Measurements from ENCODE around the gene GPR15LG. TPM values are rescaled to one million over a fixed set of nuclear protein-coding genes. Genes with fewer than 3 reads are reported as not detected.
A peak's percentile ranks its signal among the peaks of the same experiment; 100 is the strongest.

GPR15LG gene
- total and polyA plus RNA-seq, 10 of the 15 experiments (the other 5 are each of a cell fraction or from before 2014, with no cell fraction given) = 1.1 to 12.2 (median 1.4) TPM

GRCh38 chr10:84190621-84191020, 17.0 kb downstream of the GPR15LG start (continued):
- TF ChIP-seq ZNF687 (IDR thresholded peaks at IDR 0.05) (no peak), SPI1 (IDR thresholded peaks at IDR 0.05; ENCODE audit: borderline replicate concordance, insufficient read depth, low read depth, low read length) (no peak), EGR1 (IDR thresholded peaks at IDR 0.05; ENCODE audit: borderline replicate concordance in 1 of 2, low read depth in 2 of 2, low read length in 2 of 2) (no peak), ASH2L (IDR thresholded peaks at IDR 0.05; ENCODE audit: borderline replicate concordance, low read depth) (no peak), NFYA (IDR thresholded peaks at IDR 0.05; ENCODE audit: borderline replicate concordance, low read depth, low read length) (no peak), CHD2 (IDR thresholded peaks at IDR 0.05; ENCODE audit: borderline replicate concordance, low read depth, low read length) (no peak), ZNF384 (IDR thresholded peaks at IDR 0.05; ENCODE audit: borderline replicate concordance, low read depth, low read length) (no peak)

GRCh38 chr10:84191106-84191505, 17.5 kb downstream of the GPR15LG start:
- Histone ChIP-seq H3K9me3 (replicated peaks; ENCODE audit: control insufficient read depth, insufficient read depth, low read length) (no peaks in the 10 kb centered on the region), H3K27me3 (replicated peaks in 1 of 2; ENCODE audit: control insufficient read depth in 2 of 2, insufficient read depth in 2 of 2, low read length in 1 of 2) (peaks cover 18 to 29% of the 10 kb centered on the region in 2 experiments), H3K79me2 (ENCODE audit: control insufficient read depth, insufficient read depth, low read length) (no peaks in the 10 kb centered on the region), H3K4me2 (ENCODE audit: control insufficient read depth, insufficient read depth) (no peak overlapping the region), H4K20me1 (ENCODE audit: control insufficient read depth, insufficient read depth) (peaks cover 2% of the 10 kb centered on the region), H2AFZ (ENCODE audit: control insufficient read depth, low read depth, low read length) (no peak overlapping the region), H3K36me3 (ENCODE audit: control insufficient read depth in 2 of 2, insufficient read depth in 2 of 2, low read length in 1 of 2) (no peaks in the 10 kb centered on the region), H3K27ac (ENCODE audit: control insufficient read depth, insufficient read depth) (no peak overlapping the region), H3K4me3 (no peak overlapping the region), H3K9ac (ENCODE audit: control insufficient read depth, insufficient read depth, low read length) (no peak overlapping the region), H3K4me1 (ENCODE audit: control insufficient read depth, insufficient read depth, low read length) (peaks cover 3% of the 10 kb centered on the region)
- WGBS (ENCODE audit: insufficient coverage, insufficient replicate concordance, low lambda C conversion rate, missing lambda C conversion rate) = 15% methylated on average over 5 of the region's 5 CpGs
- in situ Hi-C loops (cut with MboI) = no loop called here
- CTCF ChIA-PET = interaction anchor here (1.1 to 28.3 kb wide), 3 partner anchors 8 to 33 kb away, joined by 3 to 788 read pairs (median 3); no protein-coding TSS in a partner anchor
- FAIRE-seq (no peak), ATAC-seq (no peak), DNase-seq (ENCODE audit: low read depth, low spot score) (no peak)
- RAD21 ChIA-PET (ENCODE audit: unreplicated experiment) = interaction anchor here (1.1 kb wide), 1 partner anchor 17 kb away, joined by 5 read pairs; no protein-coding TSS in a partner anchor
- intact Hi-C loops (cut with micrococcal nuclease; ENCODE audit: unreplicated experiment) = no loop called here
- TF ChIP-seq BHLHE40 (IDR thresholded peaks at IDR 0.05; ENCODE audit: borderline replicate concordance in 1 of 2, low read depth in 2 of 2, low read length in 1 of 2) (0 out of 4 replicates have a peak, but pooled peaks of 1 of the 2 experiments have one; percentile 11), PRDM15 (CRISPR knock-in tag; IDR thresholded peaks at IDR 0.05) (no peak)
- SMC1A ChIA-PET (ENCODE audit: uncharacterized antibody, unreplicated experiment) = interaction anchor here (1.1 to 2.1 kb wide), 3 partner anchors 12 to 44 kb away, joined by 3 to 7 read pairs (median 5); no protein-coding TSS in a partner anchor
- POLR2A ChIA-PET = no interaction called here
- BruUV-seq (replicated peaks) = no TSS peak

Data from GM12878 (cell line).